ENCODE data around the gene BRWD1.

The BRWD1 gene

DNA sequence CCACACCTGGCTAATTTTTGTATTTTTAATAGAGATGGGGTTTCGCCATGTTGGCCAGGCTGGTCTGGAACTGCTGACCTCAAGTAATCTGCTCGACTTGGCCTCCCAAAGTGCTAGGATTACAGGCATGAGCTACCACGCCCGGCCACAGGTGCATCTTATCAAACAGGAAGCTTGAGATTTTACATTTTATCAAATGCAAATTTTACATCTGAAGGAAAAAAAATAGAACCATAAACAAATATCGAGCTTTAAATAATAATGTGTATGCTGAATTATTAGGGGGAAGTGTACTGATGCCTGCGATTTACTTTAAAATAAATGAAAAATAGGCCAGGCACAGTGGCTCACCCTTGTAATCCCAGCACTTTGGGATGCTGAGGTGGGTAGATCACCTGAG lies 16.6 kb upstream of the BRWD1 start:
- no peak for DNase-seq (ENCODE audit: low spot score)

DNA sequence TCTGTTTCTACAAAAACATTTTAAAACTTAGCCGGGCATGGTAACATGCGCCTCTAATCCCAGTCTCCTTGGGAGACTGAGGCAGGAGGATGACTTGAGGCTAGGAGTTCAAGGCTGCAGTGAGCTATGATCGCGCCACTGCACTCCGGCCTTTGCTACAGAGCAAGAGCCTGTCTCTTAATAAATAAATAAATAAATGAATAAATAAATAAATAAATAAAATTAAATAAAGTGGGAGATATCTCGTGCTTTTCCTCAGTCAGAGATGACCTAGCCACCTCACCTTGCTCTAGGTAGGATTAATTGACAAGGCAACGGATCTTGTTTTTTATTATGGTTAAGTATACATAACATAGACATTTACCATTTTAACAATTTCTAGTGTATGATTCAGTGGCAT lies 14.3 kb upstream of the BRWD1 start:
- no peak for DNase-seq (ENCODE audit: low spot score)

DNA sequence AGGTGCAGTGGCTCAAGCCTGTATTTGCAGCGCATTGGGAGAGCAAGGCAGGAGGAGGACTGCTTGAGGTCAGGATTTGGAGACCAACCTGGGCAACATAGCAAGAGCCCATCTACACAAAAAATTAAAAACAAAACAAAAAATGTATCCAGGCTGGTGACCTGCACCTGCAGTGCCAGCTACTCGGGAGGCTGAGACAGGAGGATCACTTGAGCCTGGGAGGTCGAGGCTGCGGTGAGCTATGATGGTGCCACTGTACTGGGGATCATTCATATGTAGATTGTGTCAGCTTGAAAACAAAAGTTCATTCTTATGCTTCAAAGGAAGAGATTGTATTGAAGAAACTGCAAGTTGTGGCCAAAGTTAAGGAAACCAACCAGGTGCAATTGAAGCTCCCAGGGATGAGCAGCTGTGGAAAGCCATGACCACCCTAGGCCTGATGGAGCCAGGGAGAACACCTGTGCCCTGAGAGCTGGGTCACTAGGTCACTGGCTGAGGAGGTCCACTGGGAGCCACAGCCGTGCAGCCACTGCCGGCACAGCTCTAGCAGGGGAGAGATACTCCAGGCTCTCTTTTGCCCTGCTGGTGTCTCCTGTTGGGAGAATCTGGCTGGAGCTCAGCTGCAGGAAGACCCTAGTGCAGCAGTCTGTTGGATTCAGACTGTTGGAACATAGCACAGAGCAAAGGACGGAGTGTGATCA lies 13.3 kb upstream of the BRWD1 start:
- DNase-seq (ENCODE audit: low spot score): no peak

DNA sequence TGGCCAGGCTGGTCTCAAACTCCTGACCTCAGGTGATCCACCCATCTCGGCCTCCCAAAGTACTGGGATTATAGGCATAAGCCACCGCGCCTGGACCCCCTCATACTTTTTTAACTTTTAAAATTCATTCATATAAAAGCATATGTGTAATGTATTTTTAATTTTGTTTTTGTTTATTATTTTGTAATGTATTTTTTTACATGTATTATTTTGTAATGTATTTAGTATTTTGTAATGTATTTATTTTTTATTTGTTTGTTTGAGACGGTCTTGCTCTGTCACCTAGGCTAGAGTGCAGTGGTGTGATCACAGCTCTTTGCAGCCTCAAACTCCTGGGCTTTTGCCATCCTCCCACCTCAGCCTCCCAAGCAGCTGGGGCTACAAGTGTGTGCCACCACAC lies 12.0 kb upstream of the BRWD1 start:
- DNase-seq (ENCODE audit: low spot score): no peak

DNA sequence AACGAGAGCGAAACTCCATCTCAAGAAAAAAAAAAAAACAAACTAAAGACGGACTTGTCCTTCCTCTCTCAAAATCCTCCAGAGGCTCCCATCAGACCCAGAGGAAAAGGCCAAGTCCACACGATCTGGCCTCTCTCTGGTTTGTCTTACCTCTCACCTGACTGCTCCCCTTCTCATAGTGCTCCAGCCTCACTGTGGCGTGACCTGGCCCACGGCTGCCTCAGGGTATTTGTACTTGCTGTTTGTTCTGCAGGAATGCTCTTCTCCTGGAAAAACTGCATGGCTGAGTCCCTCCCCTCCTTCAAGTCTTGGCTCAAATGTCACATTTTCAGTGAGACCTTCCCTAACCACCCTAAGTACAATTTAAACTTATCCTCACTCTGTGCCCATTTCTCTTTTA lies 8.0 kb upstream of the BRWD1 start:
- no peak for DNase-seq (ENCODE audit: low spot score)

DNA sequence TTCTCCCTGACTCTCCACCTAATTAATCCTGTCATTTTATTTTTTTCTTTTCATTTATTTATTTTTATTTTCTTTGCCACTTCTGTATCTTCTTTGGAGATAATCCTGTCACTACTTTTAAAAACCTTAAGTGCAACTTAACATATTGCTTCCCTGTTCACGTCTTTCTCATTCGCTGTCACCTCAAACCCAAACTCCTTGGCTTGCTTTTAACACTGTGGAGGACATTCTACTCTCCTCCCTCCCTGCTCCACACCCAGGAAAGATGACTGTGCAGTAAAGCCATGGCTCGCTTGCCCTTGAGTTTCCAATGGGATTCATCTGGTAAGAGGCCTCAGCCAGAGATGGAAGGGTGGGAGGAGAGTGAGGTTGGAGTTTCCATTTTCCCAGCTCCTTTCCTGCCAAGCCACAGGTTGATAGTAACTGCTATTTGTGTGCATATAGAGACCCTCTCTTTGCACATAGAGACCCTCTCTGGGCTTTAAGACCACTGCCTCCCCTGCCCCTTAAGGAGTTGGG lies 6.4 kb upstream of the BRWD1 start:
- DNase-seq (ENCODE audit: low spot score): no peak

DNA sequence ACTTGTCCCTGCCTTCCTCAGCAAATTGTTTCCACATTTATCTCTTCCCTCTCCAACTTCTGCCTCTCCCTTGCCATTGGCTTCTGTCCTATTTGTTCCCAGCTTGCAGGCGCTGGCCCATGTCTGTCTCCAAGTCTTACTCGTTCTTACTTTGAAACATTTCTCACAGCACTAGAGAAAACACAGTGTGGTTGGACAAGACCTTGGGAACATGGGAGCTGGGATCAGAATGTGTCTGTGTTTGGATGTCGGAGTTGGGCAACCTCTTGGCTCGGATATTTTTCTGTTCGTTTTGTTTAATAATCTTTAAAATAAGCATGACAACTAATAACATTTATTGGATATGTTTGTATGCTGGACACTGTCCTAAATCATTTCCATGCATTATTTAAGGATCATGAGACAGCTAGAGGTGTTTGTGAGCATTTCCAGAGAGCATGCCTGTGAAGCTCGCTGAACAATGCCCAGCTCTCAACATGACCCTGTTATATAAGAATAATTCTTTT lies 5.9 kb upstream of the BRWD1 start:
- no peak for DNase-seq (ENCODE audit: low spot score)

DNA sequence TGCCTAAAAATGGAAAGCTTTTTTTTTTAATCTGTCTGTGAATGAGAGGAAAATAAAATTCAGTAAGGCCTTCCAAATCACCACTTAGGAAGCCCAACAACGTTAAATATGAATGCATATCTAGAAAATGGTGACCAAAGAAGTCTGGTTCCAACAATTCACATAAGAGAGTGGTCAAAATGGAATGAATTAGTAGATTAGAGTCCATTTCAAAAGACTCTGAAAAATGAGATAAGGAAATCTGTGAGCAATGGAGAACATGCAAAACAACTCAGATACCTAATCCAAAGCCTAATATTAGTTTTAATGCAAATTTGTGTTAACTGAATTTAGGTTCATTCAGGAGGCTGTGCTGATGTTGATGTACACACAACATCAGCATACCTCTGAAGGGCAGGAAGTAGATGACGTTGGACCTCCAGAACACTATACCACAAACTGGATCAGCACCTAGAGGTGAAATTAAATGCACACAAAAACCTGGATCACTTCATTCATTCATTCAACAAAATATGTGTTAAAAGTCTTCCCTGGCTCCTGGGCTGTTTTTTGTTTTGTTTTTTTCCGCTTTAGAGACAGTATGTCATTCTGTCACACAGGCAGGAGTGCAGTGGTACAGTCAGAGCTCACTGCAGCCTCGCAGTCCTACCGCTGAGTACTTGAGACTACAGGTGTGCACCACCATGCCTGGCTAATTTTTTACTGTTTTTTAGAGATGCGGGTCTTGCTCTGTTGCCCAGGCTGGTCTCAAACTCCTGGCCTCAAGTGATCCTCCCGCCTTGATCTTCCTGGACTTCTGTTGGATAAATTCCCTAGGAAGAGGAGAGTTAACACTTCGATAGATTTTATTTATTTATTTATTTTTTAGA lies 4.9 kb upstream of the BRWD1 start:
- DNase-seq (ENCODE audit: low spot score): no peak

DNA sequence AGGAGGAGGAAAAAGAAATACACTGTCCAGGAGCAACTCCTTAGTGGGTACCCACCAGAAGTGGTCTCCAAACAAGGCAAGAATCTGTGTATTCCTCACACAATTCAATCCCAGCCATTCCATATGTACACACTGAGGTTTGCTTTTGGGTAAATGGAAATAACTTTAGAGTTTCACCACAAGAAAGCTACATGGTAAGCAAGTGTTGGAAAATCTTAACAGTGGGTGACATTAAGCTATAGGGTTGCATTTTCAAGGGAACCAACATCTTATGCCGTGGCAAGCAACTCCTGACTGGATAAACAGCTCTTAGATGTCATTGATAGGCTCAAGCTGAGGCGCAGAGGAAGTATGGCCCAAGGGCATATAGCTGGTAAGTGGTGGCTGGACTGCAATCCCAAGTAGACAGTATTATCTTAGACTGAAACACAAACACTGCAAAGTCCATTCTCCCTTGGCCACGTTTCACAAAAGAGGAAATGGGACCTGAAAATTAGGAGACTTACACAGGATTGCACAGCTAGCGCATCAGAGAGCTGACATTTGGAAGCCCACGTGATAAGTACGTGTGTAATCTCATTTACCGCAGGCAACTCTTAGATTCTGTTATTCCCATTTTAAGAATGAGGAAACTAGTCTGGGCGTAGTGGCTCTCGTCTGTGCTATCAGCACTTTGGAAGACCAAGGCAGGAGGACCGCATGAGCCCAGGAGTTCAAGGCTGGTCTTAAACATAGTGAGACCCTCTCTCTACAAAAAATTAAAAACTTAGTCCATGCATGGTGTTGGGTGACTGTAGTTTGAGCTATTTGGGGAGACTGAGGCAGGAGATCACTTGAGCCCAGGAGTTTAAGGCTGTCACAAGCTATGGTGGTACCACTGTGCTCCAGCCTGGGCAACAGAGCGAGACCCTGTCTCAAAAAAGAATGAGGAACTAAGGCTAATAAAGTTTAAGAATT lies 4.0 kb upstream of the BRWD1 start:
- DNase-seq (ENCODE audit: low spot score): no peak

DNA sequence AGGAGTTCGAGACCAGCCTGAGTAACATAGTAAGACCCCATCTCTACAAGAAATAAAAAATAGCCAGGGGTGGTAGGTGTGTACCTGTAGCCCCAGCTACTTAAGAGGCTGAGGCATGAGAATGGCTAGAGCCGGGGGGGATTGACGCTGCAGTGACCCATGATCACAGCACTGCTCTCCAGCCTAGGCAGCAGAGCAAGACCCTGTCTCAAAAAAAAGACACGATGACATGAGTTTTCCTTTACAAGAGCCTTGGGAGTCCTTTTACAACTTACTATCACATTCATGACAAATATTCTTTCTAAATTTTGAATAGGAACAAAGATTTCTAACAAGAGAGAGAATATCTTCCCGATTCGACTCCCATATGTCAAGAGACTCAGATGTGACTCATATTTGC lies 3.3 kb upstream of the BRWD1 start:
- no peak for DNase-seq (ENCODE audit: low spot score)

DNA sequence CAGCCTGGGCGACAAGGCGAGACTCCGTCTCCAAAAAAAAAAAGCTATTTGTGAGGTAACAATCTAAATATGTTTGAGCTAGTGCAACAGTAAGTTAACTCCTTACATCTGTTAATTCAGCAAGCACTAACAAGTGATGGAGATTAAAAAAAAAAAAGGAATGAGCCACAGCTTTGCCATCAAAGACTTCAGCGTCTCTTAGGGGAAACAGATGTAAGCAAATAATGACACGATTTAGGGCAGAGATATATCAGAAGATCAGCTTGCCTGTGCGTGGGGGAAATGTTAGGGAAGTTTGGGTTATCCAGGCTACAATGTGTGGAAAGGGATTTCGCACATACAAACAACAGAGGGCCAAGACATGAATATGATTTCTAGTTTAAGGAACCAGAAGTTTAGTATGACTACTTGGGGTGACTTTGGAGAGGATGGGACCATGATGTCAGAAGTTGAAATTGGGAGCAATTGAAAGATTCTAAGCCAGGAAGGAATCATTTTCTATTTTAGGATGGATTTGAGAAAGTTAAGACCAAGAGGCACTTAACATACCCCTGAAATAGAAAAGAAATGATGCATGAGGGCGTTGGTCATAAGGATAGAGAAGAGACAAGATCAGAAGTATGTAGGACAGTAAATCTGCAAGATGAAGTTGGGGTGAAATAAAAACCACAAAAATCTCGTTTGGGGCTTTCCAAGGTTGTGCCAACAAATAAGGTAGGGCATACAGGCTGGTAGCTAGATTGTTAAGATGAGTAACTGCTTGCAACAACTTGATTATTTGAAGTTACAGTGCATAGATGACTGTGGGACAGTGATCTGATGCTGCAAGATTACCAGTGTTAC lies 2.4 kb upstream of the BRWD1 start:
- DNase-seq (ENCODE audit: low spot score): no peak

DNA sequence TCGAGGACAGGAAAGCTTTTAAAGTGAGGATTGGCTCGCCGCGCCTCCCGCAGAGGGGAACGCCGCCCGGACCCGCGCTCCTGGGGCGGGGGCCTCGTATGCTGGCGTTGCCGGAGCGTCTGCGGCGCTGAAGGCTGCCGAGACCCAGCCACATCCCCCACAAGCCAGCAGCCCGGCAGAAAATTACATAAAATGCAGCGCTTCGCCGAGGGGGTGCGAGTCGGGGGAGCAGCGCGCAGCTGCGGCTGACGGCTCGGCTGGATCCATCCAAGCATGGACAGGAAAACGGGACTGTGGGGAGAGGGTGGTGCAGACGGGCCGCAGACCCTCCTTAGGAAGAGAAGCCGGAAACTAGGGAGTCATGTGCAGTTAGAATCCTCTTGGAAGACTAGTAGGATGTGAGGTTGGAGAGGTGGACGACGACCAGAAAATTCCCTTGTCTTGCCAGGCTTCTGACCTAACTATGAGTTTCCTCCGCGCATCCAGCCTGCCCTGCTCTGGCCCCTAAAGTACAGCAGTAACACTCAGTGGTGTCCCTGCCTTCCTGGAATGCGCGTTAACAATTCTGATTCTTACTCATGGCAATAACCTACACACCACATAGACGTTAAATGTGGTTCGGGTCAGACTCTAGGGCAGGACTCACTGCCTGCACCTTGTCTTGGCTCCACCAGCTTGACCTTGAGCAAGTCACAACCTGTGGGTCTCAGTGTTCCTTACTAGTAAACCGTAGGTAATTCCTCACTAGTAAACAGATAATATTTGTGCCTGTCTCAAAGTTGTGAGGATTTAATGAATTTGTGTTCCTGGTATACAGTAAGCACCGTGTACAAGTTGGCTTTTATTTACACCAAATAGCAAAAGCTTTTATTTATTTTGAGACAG lies 953 bp upstream of the BRWD1 start:
- DNase-seq (ENCODE audit: low spot score): peak; percentile 27

DNA sequence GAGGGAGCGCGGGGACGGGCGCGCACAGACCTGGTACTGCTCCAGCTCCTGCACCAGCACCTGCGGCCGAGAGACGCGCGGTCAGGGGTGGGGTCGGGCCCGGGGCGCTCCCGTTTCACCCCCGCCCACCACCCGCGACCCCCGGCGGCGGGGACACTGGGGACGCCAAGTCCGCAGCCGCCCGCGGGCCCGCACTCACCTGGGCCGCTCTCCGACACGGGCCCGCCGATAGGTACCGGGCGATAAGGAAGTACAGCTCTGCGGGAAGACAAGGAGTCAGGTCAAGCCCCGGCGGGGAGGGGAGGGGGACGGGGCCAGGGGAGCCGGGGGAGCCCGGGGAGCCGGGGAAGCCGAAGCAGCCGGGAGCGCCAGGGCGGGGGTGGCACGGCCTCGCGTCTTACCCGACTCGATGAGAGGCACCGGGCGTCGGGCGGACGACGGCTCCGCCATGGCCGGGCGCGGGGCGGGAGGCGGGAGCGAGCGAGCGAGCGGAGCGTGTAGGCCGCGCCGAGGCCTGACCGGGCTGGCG lies 326 bp downstream of the BRWD1 start:
- DNase-seq (ENCODE audit: low spot score): peak; percentile 15

DNA sequence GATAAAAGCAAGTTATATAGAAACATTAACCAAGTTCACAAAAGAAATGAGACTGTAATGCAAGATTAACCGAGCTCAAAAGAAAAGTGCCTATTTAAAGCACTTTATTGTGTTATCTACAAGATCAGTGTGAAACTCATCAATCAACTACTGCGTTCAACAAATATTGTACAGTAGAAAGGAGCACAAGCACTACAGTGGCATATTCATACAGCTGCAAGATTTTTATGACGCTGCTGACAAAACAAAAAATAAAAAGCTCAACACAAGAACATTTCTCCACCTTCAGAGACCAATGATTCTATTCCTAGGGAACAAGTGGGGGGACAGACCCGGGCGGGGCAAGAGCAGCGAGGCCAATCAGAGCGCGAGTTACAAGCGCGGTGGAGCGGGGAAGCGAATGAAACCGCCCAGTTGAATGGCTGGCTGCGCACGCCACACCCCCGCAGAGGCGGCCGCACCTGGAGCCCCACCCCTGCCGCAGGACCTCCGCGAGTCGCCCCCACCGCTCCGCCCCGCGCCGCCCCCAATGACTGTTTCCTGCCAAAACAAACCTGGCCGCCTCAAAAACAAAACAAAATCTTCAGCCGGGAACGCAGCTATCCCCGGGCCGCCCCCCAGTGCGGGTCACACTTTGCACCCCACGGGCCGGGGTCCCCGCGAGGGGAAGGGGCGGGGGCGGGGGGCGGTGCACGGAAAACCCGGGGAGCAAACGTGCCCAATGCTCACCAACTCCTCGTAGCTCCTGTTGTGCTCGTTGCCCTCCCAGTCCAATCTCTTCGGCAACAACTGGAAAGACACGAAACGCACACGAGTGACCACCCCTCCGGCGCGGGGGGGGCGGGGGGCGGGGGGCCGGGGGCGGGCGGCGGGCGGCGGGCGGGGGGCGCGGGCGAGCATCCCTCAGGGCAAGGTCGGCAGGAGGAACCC lies 1.1 kb downstream of the BRWD1 start:
- DNase-seq (ENCODE audit: low spot score): peak; percentile 84

DNA sequence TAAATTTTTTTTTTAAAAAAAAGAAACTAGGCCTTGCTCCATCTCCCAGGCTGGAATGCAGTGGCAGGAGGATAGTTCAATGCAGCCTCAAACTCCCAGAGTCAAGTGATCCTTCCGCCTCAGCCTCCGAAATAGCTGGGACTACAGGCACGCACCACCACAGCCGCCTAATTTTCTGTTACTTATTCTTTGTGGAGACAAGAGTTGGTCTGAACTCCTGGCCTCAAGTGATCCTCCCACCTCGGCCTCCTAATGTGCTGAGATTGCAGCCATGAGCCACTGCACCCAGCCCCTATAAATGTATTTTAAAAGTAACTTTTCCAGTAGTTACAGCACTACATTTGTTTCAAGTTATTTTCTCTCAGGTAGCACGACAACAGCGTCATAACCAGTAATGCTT lies 2.3 kb downstream of the BRWD1 start:
- no peak for DNase-seq (ENCODE audit: low spot score)

DNA sequence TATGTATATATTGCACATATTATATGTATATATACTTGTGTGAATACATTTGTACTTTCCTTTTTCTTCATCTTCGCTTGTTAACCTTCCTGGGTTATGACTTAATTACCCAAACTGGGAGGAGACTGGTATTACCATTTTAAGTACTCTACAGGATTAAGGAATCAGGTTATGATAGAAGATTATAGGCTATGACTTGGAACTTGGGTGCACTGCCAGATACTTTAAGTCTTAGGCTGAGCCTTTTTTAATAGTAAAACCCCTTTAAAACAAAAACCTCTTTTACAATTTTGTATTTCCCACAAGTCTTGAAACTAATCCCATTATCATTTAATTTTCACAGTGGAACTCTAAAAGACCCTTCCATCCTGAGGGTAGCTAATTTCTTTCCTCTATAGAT lies 6.0 kb downstream of the BRWD1 start:
- no peak for DNase-seq (ENCODE audit: low spot score)

DNA sequence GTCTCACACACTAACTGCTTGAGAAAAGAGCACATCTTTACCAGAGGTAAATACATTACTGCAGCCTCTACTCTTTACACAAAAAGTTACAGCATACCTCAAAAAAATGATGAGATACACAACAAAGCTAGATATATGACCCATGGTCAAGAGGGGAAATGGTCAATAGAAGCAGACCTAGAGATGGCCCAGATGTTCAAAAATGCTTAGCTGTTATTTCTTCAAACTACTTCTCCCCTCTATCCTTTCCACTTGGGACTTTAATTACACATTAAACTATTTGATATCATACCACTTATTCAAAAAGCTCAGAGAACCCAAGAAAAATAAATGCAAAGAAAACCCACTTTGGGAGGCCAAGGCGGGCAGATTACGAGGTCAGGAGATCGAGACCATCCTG lies 12.8 kb downstream of the BRWD1 start:
- no peak for DNase-seq (ENCODE audit: low spot score)

DNA sequence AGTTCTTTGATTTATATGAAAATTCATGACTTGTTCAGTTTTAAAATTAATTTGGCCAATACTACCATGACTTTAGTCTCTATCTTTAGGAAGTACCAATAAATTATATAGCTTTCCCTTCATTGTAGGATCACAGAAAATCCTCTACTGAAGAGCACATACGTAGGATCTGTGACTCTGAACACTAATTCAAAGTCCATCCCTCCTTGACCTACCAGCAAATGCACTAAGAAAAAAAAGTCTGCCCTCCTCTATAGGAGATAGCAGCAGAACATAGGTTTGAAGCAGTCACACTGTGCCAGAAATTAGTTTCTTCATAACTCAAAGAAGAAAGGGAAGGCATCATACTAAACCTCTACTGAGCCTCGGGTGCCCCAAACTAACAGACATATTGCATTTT lies 16.5 kb downstream of the BRWD1 start:
- DNase-seq (ENCODE audit: low spot score): no peak
